Measurements from ENCODE around the gene APC.

The APC gene

DNA sequence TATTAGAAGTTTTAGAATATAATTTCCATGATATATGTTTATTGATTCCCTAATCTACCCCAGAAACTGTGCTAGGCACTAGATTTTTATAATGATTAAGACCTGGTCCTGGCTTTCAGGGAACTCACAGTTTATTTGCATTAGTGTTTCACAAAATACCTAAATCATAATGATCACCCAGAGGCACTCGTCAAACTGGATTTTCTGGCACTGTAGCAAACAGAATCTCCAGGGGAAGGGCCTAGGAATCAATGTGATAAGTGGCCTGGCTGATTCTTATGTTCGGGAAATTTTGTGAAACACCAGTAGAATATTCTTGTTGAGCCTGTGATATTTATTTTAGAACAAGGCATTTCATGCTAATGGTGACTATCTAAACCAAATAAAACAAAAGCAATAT, 86.0 kb downstream of the APC start:
- DNase-seq (ENCODE audit: low read depth in 1 of 2, low spot score in 1 of 2): no peak
- TF ChIP-seq, protein P1, sequence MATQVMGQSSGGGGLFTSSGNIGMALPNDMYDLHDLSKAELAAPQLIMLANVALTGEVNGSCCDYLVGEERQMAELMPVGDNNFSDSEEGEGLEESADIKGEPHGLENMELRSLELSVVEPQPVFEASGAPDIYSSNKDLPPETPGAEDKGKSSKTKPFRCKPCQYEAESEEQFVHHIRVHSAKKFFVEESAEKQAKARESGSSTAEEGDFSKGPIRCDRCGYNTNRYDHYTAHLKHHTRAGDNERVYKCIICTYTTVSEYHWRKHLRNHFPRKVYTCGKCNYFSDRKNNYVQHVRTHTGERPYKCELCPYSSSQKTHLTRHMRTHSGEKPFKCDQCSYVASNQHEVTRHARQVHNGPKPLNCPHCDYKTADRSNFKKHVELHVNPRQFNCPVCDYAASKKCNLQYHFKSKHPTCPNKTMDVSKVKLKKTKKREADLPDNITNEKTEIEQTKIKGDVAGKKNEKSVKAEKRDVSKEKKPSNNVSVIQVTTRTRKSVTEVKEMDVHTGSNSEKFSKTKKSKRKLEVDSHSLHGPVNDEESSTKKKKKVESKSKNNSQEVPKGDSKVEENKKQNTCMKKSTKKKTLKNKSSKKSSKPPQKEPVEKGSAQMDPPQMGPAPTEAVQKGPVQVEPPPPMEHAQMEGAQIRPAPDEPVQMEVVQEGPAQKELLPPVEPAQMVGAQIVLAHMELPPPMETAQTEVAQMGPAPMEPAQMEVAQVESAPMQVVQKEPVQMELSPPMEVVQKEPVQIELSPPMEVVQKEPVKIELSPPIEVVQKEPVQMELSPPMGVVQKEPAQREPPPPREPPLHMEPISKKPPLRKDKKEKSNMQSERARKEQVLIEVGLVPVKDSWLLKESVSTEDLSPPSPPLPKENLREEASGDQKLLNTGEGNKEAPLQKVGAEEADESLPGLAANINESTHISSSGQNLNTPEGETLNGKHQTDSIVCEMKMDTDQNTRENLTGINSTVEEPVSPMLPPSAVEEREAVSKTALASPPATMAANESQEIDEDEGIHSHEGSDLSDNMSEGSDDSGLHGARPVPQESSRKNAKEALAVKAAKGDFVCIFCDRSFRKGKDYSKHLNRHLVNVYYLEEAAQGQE (IDR thresholded peaks at IDR 0.05; ENCODE audit: insufficient replicate concordance, low read depth): no peak
- no peak for TF ChIP-seq GABPA (IDR thresholded peaks at IDR 0.05; ENCODE audit: low read depth)
- TF ChIP-seq, protein P2, sequence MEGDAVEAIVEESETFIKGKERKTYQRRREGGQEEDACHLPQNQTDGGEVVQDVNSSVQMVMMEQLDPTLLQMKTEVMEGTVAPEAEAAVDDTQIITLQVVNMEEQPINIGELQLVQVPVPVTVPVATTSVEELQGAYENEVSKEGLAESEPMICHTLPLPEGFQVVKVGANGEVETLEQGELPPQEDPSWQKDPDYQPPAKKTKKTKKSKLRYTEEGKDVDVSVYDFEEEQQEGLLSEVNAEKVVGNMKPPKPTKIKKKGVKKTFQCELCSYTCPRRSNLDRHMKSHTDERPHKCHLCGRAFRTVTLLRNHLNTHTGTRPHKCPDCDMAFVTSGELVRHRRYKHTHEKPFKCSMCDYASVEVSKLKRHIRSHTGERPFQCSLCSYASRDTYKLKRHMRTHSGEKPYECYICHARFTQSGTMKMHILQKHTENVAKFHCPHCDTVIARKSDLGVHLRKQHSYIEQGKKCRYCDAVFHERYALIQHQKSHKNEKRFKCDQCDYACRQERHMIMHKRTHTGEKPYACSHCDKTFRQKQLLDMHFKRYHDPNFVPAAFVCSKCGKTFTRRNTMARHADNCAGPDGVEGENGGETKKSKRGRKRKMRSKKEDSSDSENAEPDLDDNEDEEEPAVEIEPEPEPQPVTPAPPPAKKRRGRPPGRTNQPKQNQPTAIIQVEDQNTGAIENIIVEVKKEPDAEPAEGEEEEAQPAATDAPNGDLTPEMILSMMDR (IDR thresholded peaks at IDR 0.05; ENCODE audit: insufficient read depth, low read length): no peak
- TF ChIP-seq SPI1 (IDR thresholded peaks at IDR 0.05; ENCODE audit: borderline replicate concordance, low read depth): no peak
- TF ChIP-seq POLR2AphosphoS5 (IDR thresholded peaks at IDR 0.05; ENCODE audit: low read depth): no peak
- Histone ChIP-seq H3K4me3 (replicated peaks; ENCODE audit: insufficient read depth, low read length) (no peak overlapping the region), H3K27me3 (ENCODE audit: insufficient read depth, poor library complexity, severe bottlenecking) (no peaks in the 10 kb centered on the region), H3K27ac (replicated peaks) (no peak overlapping the region)

DNA sequence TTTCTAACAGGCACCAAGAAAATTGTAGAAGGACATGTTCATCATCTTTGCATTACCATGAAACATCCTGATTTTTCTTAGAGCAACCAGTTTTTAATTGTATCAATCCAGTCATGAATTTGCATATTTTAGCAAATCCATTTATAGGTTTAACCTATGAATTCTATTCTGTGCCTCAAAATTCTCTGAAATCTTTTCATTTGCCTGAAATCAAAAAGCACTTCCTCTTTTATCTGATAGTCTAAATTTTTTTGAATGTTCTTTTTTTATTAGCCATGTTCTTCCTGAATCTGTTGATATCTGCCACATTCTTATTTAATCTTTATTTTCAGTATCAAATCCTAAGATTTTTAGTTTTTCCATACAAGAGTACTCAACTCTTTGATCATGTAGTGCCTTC, 86.5 kb downstream of the APC start:
- no peak overlapping the region for H3K27ac ChIP-seq (replicated peaks)

DNA sequence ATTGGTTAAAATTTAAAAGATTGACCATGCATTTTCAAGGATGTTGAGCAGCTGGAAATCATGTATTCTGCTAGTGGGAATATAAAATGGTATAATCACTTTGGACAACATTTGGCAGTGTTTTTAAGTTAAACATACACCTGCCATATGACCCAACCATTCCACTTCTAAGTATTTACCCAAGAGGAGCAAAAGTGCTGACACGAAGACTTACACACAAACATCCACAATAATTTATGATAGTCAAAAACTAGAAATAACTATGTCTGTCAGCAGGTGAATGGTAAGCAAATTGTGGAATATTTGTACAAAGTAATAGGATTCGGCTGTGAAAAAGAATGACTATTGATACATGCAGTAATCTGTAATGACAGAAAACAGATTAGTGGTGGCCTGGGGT, 92.7 kb downstream of the APC start:
- no peak for TF ChIP-seq GABPA (IDR thresholded peaks at IDR 0.05; ENCODE audit: low read depth)
- no peak for TF ChIP-seq POLR2AphosphoS5 (IDR thresholded peaks at IDR 0.05; ENCODE audit: low read depth)
- TF ChIP-seq, protein P2 (IDR thresholded peaks at IDR 0.05; ENCODE audit: insufficient read depth, low read length): no peak
- TF ChIP-seq SPI1 (IDR thresholded peaks at IDR 0.05; ENCODE audit: borderline replicate concordance, low read depth): no peak
- TF ChIP-seq, protein P1 (IDR thresholded peaks at IDR 0.05; ENCODE audit: insufficient replicate concordance, low read depth): no peak
- Histone ChIP-seq H3K27ac (replicated peaks) (no peak overlapping the region), H3K27me3 (ENCODE audit: insufficient read depth, poor library complexity, severe bottlenecking) (no peaks in the 10 kb centered on the region), H3K4me3 (replicated peaks; ENCODE audit: insufficient read depth, low read length) (no peak overlapping the region)
- DNase-seq (ENCODE audit: low read depth in 1 of 2, low spot score in 1 of 2): no peak

More for the DNA sequence above, 86.5 kb downstream of the APC start:
- TF ChIP-seq SPI1 (IDR thresholded peaks at IDR 0.05; ENCODE audit: borderline replicate concordance, low read depth) (peak; percentile 62), GABPA (IDR thresholded peaks at IDR 0.05; ENCODE audit: low read depth) (no peak)
- TF ChIP-seq, protein P2 (IDR thresholded peaks at IDR 0.05; ENCODE audit: insufficient read depth, low read length): no peak
- H3K4me3 ChIP-seq (replicated peaks; ENCODE audit: insufficient read depth, low read length): no peak overlapping the region
- H3K27me3 ChIP-seq (ENCODE audit: insufficient read depth, poor library complexity, severe bottlenecking): no peaks in the 10 kb centered on the region
- no peak for DNase-seq (ENCODE audit: low read depth in 1 of 2, low spot score in 1 of 2)

DNA sequence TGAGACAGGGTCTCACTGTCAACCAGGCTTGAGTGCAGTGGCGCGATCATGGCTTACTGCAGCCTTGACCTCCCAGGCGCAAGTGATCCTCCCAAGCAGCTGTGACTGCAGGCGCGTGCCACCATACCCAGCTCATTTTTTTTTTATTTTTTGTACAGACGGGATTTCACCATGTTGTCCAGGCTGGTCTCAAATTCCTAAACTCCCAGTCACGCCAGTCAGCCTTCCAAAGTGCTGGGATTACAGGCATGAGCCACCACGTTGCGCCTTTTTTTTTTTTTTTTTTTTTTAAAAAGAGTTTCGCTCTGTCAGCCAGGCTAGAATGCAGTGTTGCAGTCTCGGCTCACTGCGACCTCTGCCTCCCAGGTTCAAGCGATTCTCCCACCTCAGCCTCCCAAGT, 96.3 kb downstream of the APC start:
- TF ChIP-seq, protein P2 (IDR thresholded peaks at IDR 0.05; ENCODE audit: insufficient read depth, low read length): no peak
- TF ChIP-seq SPI1 (IDR thresholded peaks at IDR 0.05; ENCODE audit: borderline replicate concordance, low read depth) (no peak), GABPA (IDR thresholded peaks at IDR 0.05; ENCODE audit: low read depth) (no peak), POLR2AphosphoS5 (IDR thresholded peaks at IDR 0.05; ENCODE audit: low read depth) (no peak)
- TF ChIP-seq, protein P1 (IDR thresholded peaks at IDR 0.05; ENCODE audit: insufficient replicate concordance, low read depth): no peak
- H3K27me3 ChIP-seq (ENCODE audit: insufficient read depth, poor library complexity, severe bottlenecking): no peaks in the 10 kb centered on the region
- H3K4me3 ChIP-seq (replicated peaks; ENCODE audit: insufficient read depth, low read length): no peak overlapping the region
- H3K27ac ChIP-seq (replicated peaks): no peak overlapping the region
- no peak for DNase-seq (ENCODE audit: low read depth in 1 of 2, low spot score in 1 of 2)

All from HL-60 (cell line).